HepG2 (cell line): Measurements from ENCODE around the gene CELF5. TPM values are rescaled to one million over a fixed set of nuclear protein-coding genes. Genes with fewer than 3 reads are reported as not detected.

Experiments used
- ATAC-seq: fragments of 200-7000 bp; cut with Tn5 transposase; 3 replicates; pipeline ENCODE4 v1.9.1; 2020; ENCODE audit warnings: mild to moderate bottlenecking, moderate library complexity
- BruUV-seq: library from RNA; stranded (reverse); fragments of 400-500 nt; replicated peaks from 2 replicates; lab custom pipeline; 2021; lab: Mats Ljungman, UMichigan
- CTCF ChIA-PET: fragments of 300-600 bp; formaldehyde crosslinking; extraction: SDS; loops from one replicate; lab custom pipeline; 2021; ENCODE audit warnings: low total read pairs, inconsistent platforms, low intra/inter-chr PET ratio; lab: Yijun Ruan, JAX
- POLR2A ChIA-PET: fragments of 350-600 bp; sonication (Branson Sonifier 250); formaldehyde crosslinking; loops from one replicate; lab custom pipeline; 2020; ENCODE audit warnings: antibody characterized with exemption, inconsistent platforms; lab: Yijun Ruan, JAX
- DNase-seq: peaks from one replicate; pipeline ENCODE4 v3.0.0-alpha.2; 2015; ENCODE audit warnings: low spot score
- FAIRE-seq: peaks from 3 replicates; lab custom pipeline; 2011; peaks lifted over from hg19 to GRCh38; lab: Jason Lieb, UNC
- H2AFZ ChIP-seq: one replicate; pipeline ENCODE4 v1.6.1; 2011; ENCODE audit warnings: low read length, inconsistent platforms
- H3K27ac ChIP-seq: fragments of 300-600 bp; 3 replicates; pipeline ENCODE4 v1.8.0; 2011; ENCODE audit warnings: mixed run types, mild to moderate bottlenecking, mixed read lengths, low read length, inconsistent platforms; ENCODE audit not compliant: insufficient read depth; ENCODE audit errors: extremely low read length
- H3K27me3 ChIP-seq, 2 experiments: fragments of 200-600 bp in 1 of 2; 2 replicates in 1 of 2; 3 replicates in 1 of 2; pipeline versions ENCODE4 v1.6.0 to v1.8.0; 2011; ENCODE audit warnings: low read length in 2 of 2, mild to moderate bottlenecking in 2 of 2, moderate library complexity in 2 of 2, inconsistent platforms in 1 of 2; ENCODE audit not compliant: insufficient read depth in 2 of 2, control insufficient read depth in 1 of 2
- H3K36me3 ChIP-seq, 2 experiments: fragments of 200-600 bp in 1 of 2; replicated peaks in 1 of 2; 2 replicates in 1 of 2; 3 replicates in 1 of 2; pipeline versions ENCODE4 v1.5.1 to v1.8.0; 2011; ENCODE audit warnings: low read length in 2 of 2, inconsistent platforms in 1 of 2; ENCODE audit not compliant: insufficient read depth in 2 of 2, control insufficient read depth in 1 of 2
- H3K4me1 ChIP-seq: 2 replicates; pipeline ENCODE4 v1.5.1; 2012; ENCODE audit warnings: low read length, inconsistent platforms; ENCODE audit not compliant: insufficient read depth
- H3K4me2 ChIP-seq: 2 replicates; pipeline ENCODE4 v1.6.0; 2011; ENCODE audit warnings: low read depth, low read length, inconsistent platforms
- H3K4me3 ChIP-seq, 3 experiments: fragments of 200-600 bp in 1 of 3; sonication (generic), shearing (Covaris generic) in 1 of 3; replicated peaks in 1 of 3; 2 replicates each; pipeline ENCODE4 v1.5.1; 2011 to 2016; ENCODE audit warnings: low read length in 3 of 3, inconsistent platforms in 2 of 3, low read depth in 2 of 3, mild to moderate bottlenecking in 2 of 3, control low read depth in 1 of 3, mixed read lengths in 1 of 3; ENCODE audit not compliant: insufficient read depth in 1 of 3
- H3K79me2 ChIP-seq: one replicate; pipeline ENCODE4 v1.6.1; 2011; ENCODE audit warnings: low read length, inconsistent platforms; ENCODE audit not compliant: insufficient read depth
- H3K9ac ChIP-seq: 2 replicates; pipeline ENCODE4 v1.6.0; 2011; ENCODE audit warnings: mild to moderate bottlenecking, low read depth, low read length, inconsistent platforms; ENCODE audit not compliant: insufficient read depth
- H3K9me3 ChIP-seq: 2 replicates; pipeline ENCODE4 v1.5.1; 2012; ENCODE audit warnings: mild to moderate bottlenecking, low read length
- H4K20me1 ChIP-seq: 2 replicates; pipeline ENCODE4 v1.6.0; 2011; ENCODE audit warnings: inconsistent platforms, mild to moderate bottlenecking, low read length, moderate library complexity; ENCODE audit not compliant: insufficient read depth
- AGO2 ChIP-seq: fragments of 200-400 bp; formaldehyde crosslinking; optimal IDR thresholded peaks from 2 replicates; pipeline ENCODE3; 2017; ENCODE audit warnings: mild to moderate bottlenecking, low read depth, low read length, moderate library complexity
- ARID2 ChIP-seq: sonication (generic); formaldehyde crosslinking; IDR thresholded peaks from 2 replicates; pipeline ENCODE4 v1.8.1; 2022; ENCODE audit warnings: mild to moderate bottlenecking, missing genetic modification reagents, borderline replicate concordance
- BCL6 ChIP-seq: IDR thresholded peaks from 2 replicates; pipeline ENCODE4 v1.6.1; 2016; ENCODE audit warnings: missing genetic modification reagents, missing compliant biosample characterization
- BRD4 ChIP-seq: sonication (generic); formaldehyde crosslinking; IDR thresholded peaks from 2 replicates; pipeline ENCODE4 v1.4.0; 2020; ENCODE audit warnings: missing genetic modification reagents
- HNRNPL ChIP-seq: fragments of 200-400 bp; formaldehyde crosslinking; IDR thresholded peaks from 2 replicates; pipeline ENCODE4 v1.6.1; 2017; ENCODE audit warnings: mild to moderate bottlenecking, low read depth, low read length
- ISL2 ChIP-seq: sonication (generic); formaldehyde crosslinking; IDR thresholded peaks from 2 replicates; pipeline ENCODE4 v1.5.0; 2020; ENCODE audit warnings: missing genetic modification reagents
- NFIB ChIP-seq: sonication (generic); formaldehyde crosslinking; IDR thresholded peaks from 2 replicates; pipeline ENCODE4 v1.9.0; 2021; ENCODE audit warnings: missing genetic modification reagents, mild to moderate bottlenecking, borderline replicate concordance
- RBFOX2 ChIP-seq: fragments of 200-400 bp; formaldehyde crosslinking; IDR thresholded peaks from 2 replicates; pipeline ENCODE4 v1.6.1; 2017; ENCODE audit warnings: low read depth, mild to moderate bottlenecking, low read length
- RBM22 ChIP-seq: fragments of 200-400 bp; formaldehyde crosslinking; optimal IDR thresholded peaks from 2 replicates; pipeline ENCODE3; 2017; ENCODE audit warnings: mild to moderate bottlenecking, low read length, moderate library complexity
- RELA ChIP-seq: sonication (generic); formaldehyde crosslinking; IDR thresholded peaks from 2 replicates; pipeline ENCODE4 v1.4.0; 2020; ENCODE audit warnings: missing genetic modification reagents
- RXRB ChIP-seq: IDR thresholded peaks from 2 replicates; pipeline ENCODE4 v1.6.1; 2016; ENCODE audit warnings: borderline replicate concordance, missing genetic modification reagents, missing compliant biosample characterization
- ZGPAT ChIP-seq: IDR thresholded peaks from 2 replicates; pipeline ENCODE4 v1.6.1; 2016; ENCODE audit warnings: mild to moderate bottlenecking
- ZKSCAN5 ChIP-seq: sonication (generic); formaldehyde crosslinking; IDR thresholded peaks from 2 replicates; pipeline ENCODE4 v1.5.1; 2020; ENCODE audit warnings: mild to moderate bottlenecking, missing genetic modification reagents
- ZNF343 ChIP-seq: sonication (generic); formaldehyde crosslinking; IDR thresholded peaks from 2 replicates; pipeline ENCODE4 v1.4.0; 2020; ENCODE audit warnings: mild to moderate bottlenecking, missing genetic modification reagents
- ZNF704 ChIP-seq: sonication (generic); formaldehyde crosslinking; IDR thresholded peaks from 2 replicates; pipeline ENCODE4 v1.8.1; 2023; ENCODE audit warnings: mild to moderate bottlenecking, inconsistent platforms, moderate library complexity, missing genetic modification reagents, borderline replicate concordance
- ZNF816 ChIP-seq: sonication (generic); formaldehyde crosslinking; IDR thresholded peaks from 2 replicates; pipeline ENCODE4 v1.8.0; 2022; ENCODE audit warnings: missing genetic modification reagents, mild to moderate bottlenecking, borderline replicate concordance
- WGBS: methylation state at CpG from one replicate; pipeline ENCODE4 v1.1.6; 2017; ENCODE audit warnings: low lambda C conversion rate; 5-methylcytosine and 5-hydroxymethylcytosine counted together
- in situ Hi-C: cut with HindIII; loops from 2 replicates; pipeline ENCODE4 v1.10.0; 2017; ENCODE audit warnings: low pct_unique_long_range_greater_than_20kb; ENCODE audit not compliant: extremely low pct_ligation_motif_present
- intact Hi-C: fragments of 100-400 bp; cut with micrococcal nuclease; formaldehyde crosslinking; loops from one replicate; pipeline ENCODE4 v1.10.0; 2022; ENCODE audit not compliant: unreplicated experiment
- polyA plus RNA-seq, 8 experiments: library from polyadenylated mRNA; depleted of rRNA in 3 of 8; stranded (reverse) in 7 of 8; unstranded in 1 of 8; fragments of >200 nt; fragmentation: Illumina TruSeq in 4 of 8; extraction: Trizol in 4 of 8; gene quantifications; 2 replicates each; pipeline versions ENCODE4 v1.2.1 to v1.2.3, GENCODE V29; 2011 to 2016; ENCODE audit warnings: low read depth in 4 of 8, missing spikeins in 1 of 8, mixed read lengths in 1 of 8; ENCODE audit not compliant: insufficient read depth in 1 of 8
- total RNA-seq, 5 experiments: library from RNA; depleted of rRNA; stranded (reverse); fragments of >200 nt; fragmentation: Illumina TruSeq; extraction: Trizol; gene quantifications; 2 replicates each; pipeline ENCODE4 v1.2.3, GENCODE V29; 2016; ENCODE audit warnings: low read depth in 1 of 5

The CELF5 gene
- total and polyA plus RNA-seq, 2 of the 13 experiments (the other 11 are each of a cell fraction or from before 2014, with no cell fraction given): 0.31 to 0.84 TPM

- Histone ChIP-seq H3K79me2 (no peaks in the 10 kb centered on the region), H3K27ac (no peak overlapping the region), H3K4me3 (no peak overlapping the region), H3K4me2 (no peak overlapping the region), H3K4me1 (no peaks in the 10 kb centered on the region), H3K9me3 (no peaks in the 10 kb centered on the region), H3K9ac (no peak overlapping the region), H3K27me3 (no peaks in the 10 kb centered on the region), H2AFZ (no peak overlapping the region), H3K36me3 (peaks cover 5 to 29% of the 10 kb centered on the region in 2 experiments; a peak in 4 of 5 replicates), H4K20me1 (no peaks in the 10 kb centered on the region)
- intact Hi-C loops (no loop called here), in situ Hi-C loops (no loop called here)
- 96% methylated on average over 16 of the region's 43 CpGs for WGBS
- CTCF ChIA-PET: no interaction called here
- BruUV-seq: no TSS peak
- FAIRE-seq (no peak), DNase-seq (no peak), ATAC-seq (no peak)
- POLR2A ChIA-PET: no interaction called here
- TF ChIP-seq RBM22 (peak; percentile 5), RBFOX2 (peak; percentile 50; the same call in 1 of the 2 replicates), ZNF704 (CRISPR knock-in tag) (no peak), AGO2 (peak; percentile 49)
These were observed 20.4 kb upstream of the CELF5 start for GRCh38 chr19:3203805-3204645.

DNA sequence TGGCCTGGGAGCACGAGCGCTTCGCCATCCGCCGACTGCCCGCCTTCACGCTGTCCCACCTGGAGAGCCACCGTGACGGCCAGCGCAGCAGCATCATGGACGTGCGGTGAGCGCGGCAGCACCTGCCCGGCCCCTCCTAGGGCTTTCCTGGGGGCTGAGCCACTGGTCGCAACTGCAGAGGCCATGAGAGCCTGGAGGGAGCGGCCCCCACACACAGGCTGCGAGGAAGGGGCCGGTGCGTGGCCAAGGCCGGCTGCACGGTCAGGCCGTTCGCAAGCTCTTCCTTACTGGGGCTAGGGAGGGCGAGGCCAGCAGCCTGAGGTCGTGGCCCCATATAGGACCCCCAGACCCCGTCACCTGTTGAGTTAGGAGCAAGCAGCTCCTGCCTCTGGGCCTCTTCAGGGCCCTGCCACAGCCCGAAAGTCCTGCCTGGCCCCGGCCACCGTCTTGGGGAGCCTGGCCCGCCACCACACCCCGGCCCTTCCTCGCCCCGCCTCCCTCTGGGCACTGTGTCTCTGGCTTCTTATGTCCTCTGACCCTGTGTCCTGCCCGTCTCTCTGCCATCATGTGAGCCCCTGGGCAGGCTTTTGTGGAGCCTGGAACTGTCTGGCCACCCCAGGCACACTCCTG lies 19.7 kb upstream of the CELF5 start:
- no peak for TF ChIP-seq ISL2 (CRISPR knock-in tag)
- TF ChIP-seq RXRB (CRISPR knock-in tag): no peak
- no peak for TF ChIP-seq HNRNPL
- TF ChIP-seq ZGPAT (CRISPR knock-in tag): no peak
- no peak for TF ChIP-seq BRD4
- no peak for TF ChIP-seq ZNF816
- TF ChIP-seq ZKSCAN5 (CRISPR knock-in tag): no peak
- no peak for TF ChIP-seq ARID2
- no peak for TF ChIP-seq NFIB (CRISPR knock-in tag)
- TF ChIP-seq RELA (CRISPR knock-in tag): no peak
- no peak for TF ChIP-seq BCL6 (CRISPR knock-in tag)
- TF ChIP-seq ZNF343: no peak
- TF ChIP-seq, all 625 proteins: peak for 0
- intact Hi-C loops (no loop called here), in situ Hi-C loops (no loop called here)
- Histone ChIP-seq H3K27me3 (no peaks in the 10 kb centered on the region), H3K4me3 (no peak overlapping the region), H3K9ac (no peak overlapping the region), H3K36me3 (peaks cover 5 to 26% of the 10 kb centered on the region in 2 experiments; a peak in 4 of 5 replicates), H3K4me1 (no peaks in the 10 kb centered on the region), H3K79me2 (no peaks in the 10 kb centered on the region), H2AFZ (no peak overlapping the region), H4K20me1 (no peaks in the 10 kb centered on the region), H3K27ac (no peak overlapping the region), H3K4me2 (no peak overlapping the region), H3K9me3 (no peaks in the 10 kb centered on the region)
- DNase-seq: no peak
- no peak for ATAC-seq
- CTCF ChIA-PET: no interaction called here
- FAIRE-seq: no peak
- no TSS peak for BruUV-seq
- 97% methylated on average over 13 of the region's 35 CpGs for WGBS
- POLR2A ChIA-PET: no interaction called here
